ENCODE data around the gene RTEL1. TPM values are rescaled to one million over a fixed set of nuclear protein-coding genes. Genes with fewer than 3 reads are reported as not detected.

RTEL1 gene
- polyA plus RNA-seq, 3 donors = 1.0 to 15.5 (median 4.8) TPM

GRCh38 chr20:63675681-63676368, 17.7 kb downstream of the RTEL1 start:
- Histone ChIP-seq H3K4me3 (replicated peaks in 1 of 3; ENCODE audit: low read depth in 2 of 3, low read length in 3 of 3) (no peak overlapping the region), H3K4me1 (ENCODE audit: control insufficient read depth in 1 of 2, insufficient read depth in 2 of 2, low read length in 2 of 2) (no peaks in the 10 kb centered on the region)
- 100% methylated on average over 8 of the region's 20 CpGs for WGBS (ENCODE audit: insufficient coverage)

GRCh38 chr20:63678071-63678470, 20.0 kb downstream of the RTEL1 start:
- intact Hi-C loops (cut with micrococcal nuclease) = no loop called here
- no peaks in the 10 kb centered on the region for H3K4me1 Mint-ChIP-seq
- H3K9ac ChIP-seq (ENCODE audit: insufficient read depth, low read length, poor library complexity, severe bottlenecking) = no peak overlapping the region
- H4K20me1 ChIP-seq (ENCODE audit: insufficient read depth, low read length) = no peaks in the 10 kb centered on the region
- H3K4me1 ChIP-seq (ENCODE audit: control insufficient read depth in 1 of 2, insufficient read depth in 2 of 2, low read length in 2 of 2) = peaks cover 0 to 7% of the 10 kb centered on the region in 2 donors
- peaks cover 31 to 60% of the 10 kb centered on the region in 2 donors for H3K36me3 Mint-ChIP-seq
- no peak for DNase-seq
- H2AFZ ChIP-seq (ENCODE audit: insufficient read depth, low read depth, low read length, poor library complexity, severe bottlenecking) = no peak overlapping the region
- H3K4me2 ChIP-seq (replicated peaks; ENCODE audit: extremely low read depth, low read length, poor library complexity, severe bottlenecking) = no peak overlapping the region
- H3K4me3 ChIP-seq (replicated peaks in 1 of 3; ENCODE audit: low read depth in 2 of 3, low read length in 3 of 3) = no peak overlapping the region
- no peak overlapping the region for H3K27ac ChIP-seq (ENCODE audit: low read depth in 1 of 2, low read length in 2 of 2)
- peak overlapping the region in 1 of 7 donors; percentile 71 for H3K27ac Mint-ChIP-seq
- no peaks in the 10 kb centered on the region for H3K9me3 Mint-ChIP-seq
- no peaks in the 10 kb centered on the region for H3K9me3 ChIP-seq (replicated peaks in 1 of 2; ENCODE audit: control insufficient read depth in 1 of 2, insufficient read depth in 1 of 2, low read length in 2 of 2)
- H3K27me3 ChIP-seq (ENCODE audit: control insufficient read depth in 2 of 2, insufficient read depth in 2 of 2, low read length in 2 of 2) = no peaks in the 10 kb centered on the region
- no peaks in the 10 kb centered on the region for H3K79me2 ChIP-seq (ENCODE audit: insufficient read depth, low read length)
- no peaks in the 10 kb centered on the region for H3K27me3 Mint-ChIP-seq (ENCODE audit: low read depth in 3 of 3)
- TF ChIP-seq CTCF (IDR thresholded peaks at IDR 0.05) = no peak
- H3K36me3 ChIP-seq (replicated peaks in 1 of 2; ENCODE audit: control insufficient read depth in 1 of 2, insufficient read depth in 2 of 2, low read length in 2 of 2) = peaks cover 31 to 59% of the 10 kb centered on the region in 2 donors
- no peak overlapping the region for H3K4me3 Mint-ChIP-seq
- 95% methylated on average over 13 of the region's 13 CpGs for WGBS (ENCODE audit: insufficient coverage)

More at GRCh38 chr20:63675681-63676368, 17.7 kb downstream of the RTEL1 start:
- no peak overlapping the region for H3K4me3 Mint-ChIP-seq
- Histone ChIP-seq H3K9me3 (replicated peaks in 1 of 2; ENCODE audit: control insufficient read depth in 1 of 2, insufficient read depth in 1 of 2, low read length in 2 of 2) (no peaks in the 10 kb centered on the region), H3K27me3 (ENCODE audit: control insufficient read depth in 2 of 2, insufficient read depth in 2 of 2, low read length in 2 of 2) (no peaks in the 10 kb centered on the region), H2AFZ (ENCODE audit: insufficient read depth, low read depth, low read length, poor library complexity, severe bottlenecking) (no peak overlapping the region), H3K4me2 (replicated peaks; ENCODE audit: extremely low read depth, low read length, poor library complexity, severe bottlenecking) (no peak overlapping the region), H3K79me2 (ENCODE audit: insufficient read depth, low read length) (no peaks in the 10 kb centered on the region), H4K20me1 (ENCODE audit: insufficient read depth, low read length) (no peaks in the 10 kb centered on the region), H3K36me3 (replicated peaks in 1 of 2; ENCODE audit: control insufficient read depth in 1 of 2, insufficient read depth in 2 of 2, low read length in 2 of 2) (peaks cover 33 to 59% of the 10 kb centered on the region in 2 donors), H3K27ac (ENCODE audit: low read depth in 1 of 2, low read length in 2 of 2) (no peak overlapping the region), H3K9ac (ENCODE audit: insufficient read depth, low read length, poor library complexity, severe bottlenecking) (no peak overlapping the region)
- peak overlapping the region in 1 of 7 donors; percentile 34 for H3K27ac Mint-ChIP-seq
- intact Hi-C loops (cut with micrococcal nuclease) = no loop called here
- H3K27me3 Mint-ChIP-seq (ENCODE audit: low read depth in 3 of 3) = peaks cover 0 to 2% (median 0%) of the 10 kb centered on the region in 3 donors
- TF ChIP-seq CTCF (IDR thresholded peaks at IDR 0.05) = no peak
- DNase-seq = no peak
- no peaks in the 10 kb centered on the region for H3K4me1 Mint-ChIP-seq
- H3K36me3 Mint-ChIP-seq = peaks cover 35 to 69% of the 10 kb centered on the region in 2 donors
- H3K9me3 Mint-ChIP-seq = no peaks in the 10 kb centered on the region
